ENCODE data around the gene PPM1M.

Gene PPM1M

DNA sequence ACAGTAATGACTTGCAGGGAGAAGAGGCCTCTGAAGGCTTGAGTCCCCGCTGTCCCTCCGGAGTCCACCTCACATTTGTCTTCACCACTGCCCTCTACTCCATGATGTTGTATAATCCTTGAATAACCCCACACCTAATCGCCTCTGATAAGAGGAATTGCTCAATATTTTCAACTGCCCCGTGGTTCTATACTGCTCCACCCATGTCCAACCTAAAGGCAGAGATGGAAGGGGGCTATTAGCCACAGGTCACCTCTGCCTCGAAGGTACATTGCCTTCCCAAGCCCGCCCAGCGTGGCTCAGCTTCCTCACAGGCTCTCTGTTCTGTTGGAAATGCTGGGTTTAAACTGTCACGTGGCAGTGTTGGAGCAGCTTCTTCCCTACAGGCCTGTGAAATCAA is 32.6 kb upstream of the PPM1M start:
- no peak for TF ChIP-seq CTCF (IDR thresholded peaks at IDR 0.05; ENCODE audit: low read depth, low read length)
- Histone ChIP-seq H3K9me3 (ENCODE audit: severe bottlenecking) (no peaks in the 10 kb centered on the region), H3K4me3 (ENCODE audit: low read depth, low read length) (no peak overlapping the region), H3K27ac (no peak overlapping the region), H3K27me3 (ENCODE audit: insufficient read depth, low read depth, severe bottlenecking) (no peaks in the 10 kb centered on the region), H3K36me3 (peaks cover 31% of the 10 kb centered on the region)
- DNase-seq, result no peak

- Histone ChIP-seq H3K9me3 (ENCODE audit: severe bottlenecking) (no peaks in the 10 kb centered on the region), H3K36me3 (peaks cover 24% of the 10 kb centered on the region), H3K27me3 (ENCODE audit: insufficient read depth, low read depth, severe bottlenecking) (no peaks in the 10 kb centered on the region), H3K27ac (no peak overlapping the region), H3K4me3 (ENCODE audit: low read depth, low read length) (no peak overlapping the region)
- TF ChIP-seq CTCF (IDR thresholded peaks at IDR 0.05; ENCODE audit: low read depth, low read length), result no peak
- DNase-seq, result no peak
Measured at GRCh38 chr3:52213901-52214300, 31.7 kb upstream of the PPM1M start.

- Histone ChIP-seq H3K9me3 (ENCODE audit: severe bottlenecking) (no peaks in the 10 kb centered on the region), H3K36me3 (peaks cover 17% of the 10 kb centered on the region), H3K4me3 (ENCODE audit: low read depth, low read length) (no peak overlapping the region), H3K27me3 (ENCODE audit: insufficient read depth, low read depth, severe bottlenecking) (no peaks in the 10 kb centered on the region), H3K27ac (no peak overlapping the region)
- no peak for TF ChIP-seq CTCF (IDR thresholded peaks at IDR 0.05; ENCODE audit: low read depth, low read length)
- no peak for DNase-seq
Measured at GRCh38 chr3:52215351-52215750, 30.2 kb upstream of the PPM1M start.

GRCh38 chr3:52216585-52217408 is 28.8 kb upstream of the PPM1M start:
- Histone ChIP-seq H3K4me3 (ENCODE audit: low read depth, low read length) (no peak overlapping the region), H3K27me3 (ENCODE audit: insufficient read depth, low read depth, severe bottlenecking) (no peaks in the 10 kb centered on the region), H3K9me3 (ENCODE audit: severe bottlenecking) (no peaks in the 10 kb centered on the region), H3K27ac (no peak overlapping the region), H3K36me3 (peaks cover 13% of the 10 kb centered on the region)
- TF ChIP-seq CTCF (IDR thresholded peaks at IDR 0.05; ENCODE audit: low read depth, low read length), result no peak
- no peak for DNase-seq

- no peaks in the 10 kb centered on the region for H3K27me3 ChIP-seq (ENCODE audit: insufficient read depth, low read depth, severe bottlenecking)
- TF ChIP-seq CTCF (IDR thresholded peaks at IDR 0.05; ENCODE audit: low read depth, low read length), result no peak
Measured at GRCh38 chr3:52217409-52217805, 28.2 kb upstream of the PPM1M start.

GRCh38 chr3:52218026-52218425 is 27.5 kb upstream of the PPM1M start:
- H3K27me3 ChIP-seq (ENCODE audit: insufficient read depth, low read depth, severe bottlenecking), result no peaks in the 10 kb centered on the region
- no peak for TF ChIP-seq CTCF (IDR thresholded peaks at IDR 0.05; ENCODE audit: low read depth, low read length)
- no peak for DNase-seq
- H3K4me3 ChIP-seq (ENCODE audit: low read depth, low read length), result no peak overlapping the region
- H3K27ac ChIP-seq, result no peak overlapping the region
- peaks cover 8% of the 10 kb centered on the region for H3K36me3 ChIP-seq
- H3K9me3 ChIP-seq (ENCODE audit: severe bottlenecking), result no peaks in the 10 kb centered on the region

More at GRCh38 chr3:52217409-52217805, 28.2 kb upstream of the PPM1M start:
- DNase-seq, result no peak
- Histone ChIP-seq H3K36me3 (peaks cover 13% of the 10 kb centered on the region), H3K27ac (no peak overlapping the region), H3K4me3 (ENCODE audit: low read depth, low read length) (no peak overlapping the region), H3K9me3 (ENCODE audit: severe bottlenecking) (no peaks in the 10 kb centered on the region)

Data from WERI-Rb-1 (cell line).